Right lobe of liver (tissue), 4 donors: ENCODE data around the gene TEN1.

Source experiments
- POLR2A ChIP-seq: fragments of 450-650 bp; IDR thresholded peaks from one replicate; pipeline ENCODE4 v1.6.1; 2017; ENCODE audit warnings: antibody characterized with exemption, mild to moderate bottlenecking
- TF ChIP-seq, protein P1 (sequence below), 4 donors: fragments of 200-600 bp in 3 of 4; fragments of 450-650 bp in 1 of 4; IDR thresholded peaks; one replicate each; pipeline versions ENCODE4 v1.5.1 to v1.8.0; 2016 to 2022; ENCODE audit warnings: antibody characterized with exemption in 4 of 4, mild to moderate bottlenecking in 2 of 4
- donor health status: DM: no; HTN: no; CAD: no.
- donor health status: DM: no; HTN: no; CAD: no.
- donor health status: DM: no; HTN: yes; CAD: no.

DNA sequence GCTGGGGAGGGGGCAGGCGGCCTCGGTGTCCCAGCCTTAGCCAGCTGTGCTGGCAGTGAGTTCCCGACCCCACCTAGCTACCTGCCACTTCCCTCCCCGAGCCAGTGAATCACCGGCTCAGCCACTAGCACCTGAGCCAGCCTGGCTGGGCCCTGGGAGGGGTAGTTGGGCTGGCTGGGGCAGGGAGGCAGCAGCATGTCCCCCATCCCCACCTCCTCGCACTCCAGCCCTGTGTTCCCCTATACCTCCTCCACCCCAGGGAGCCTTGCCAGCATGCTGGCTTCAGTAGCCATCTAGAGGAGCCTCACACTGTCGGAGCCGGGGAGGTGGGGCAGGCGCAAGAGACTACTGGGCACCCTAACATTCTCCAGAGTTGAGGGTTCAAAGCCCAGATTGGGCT lies 45.3 kb downstream of the TEN1 start:
- TF ChIP-seq, protein P1, sequence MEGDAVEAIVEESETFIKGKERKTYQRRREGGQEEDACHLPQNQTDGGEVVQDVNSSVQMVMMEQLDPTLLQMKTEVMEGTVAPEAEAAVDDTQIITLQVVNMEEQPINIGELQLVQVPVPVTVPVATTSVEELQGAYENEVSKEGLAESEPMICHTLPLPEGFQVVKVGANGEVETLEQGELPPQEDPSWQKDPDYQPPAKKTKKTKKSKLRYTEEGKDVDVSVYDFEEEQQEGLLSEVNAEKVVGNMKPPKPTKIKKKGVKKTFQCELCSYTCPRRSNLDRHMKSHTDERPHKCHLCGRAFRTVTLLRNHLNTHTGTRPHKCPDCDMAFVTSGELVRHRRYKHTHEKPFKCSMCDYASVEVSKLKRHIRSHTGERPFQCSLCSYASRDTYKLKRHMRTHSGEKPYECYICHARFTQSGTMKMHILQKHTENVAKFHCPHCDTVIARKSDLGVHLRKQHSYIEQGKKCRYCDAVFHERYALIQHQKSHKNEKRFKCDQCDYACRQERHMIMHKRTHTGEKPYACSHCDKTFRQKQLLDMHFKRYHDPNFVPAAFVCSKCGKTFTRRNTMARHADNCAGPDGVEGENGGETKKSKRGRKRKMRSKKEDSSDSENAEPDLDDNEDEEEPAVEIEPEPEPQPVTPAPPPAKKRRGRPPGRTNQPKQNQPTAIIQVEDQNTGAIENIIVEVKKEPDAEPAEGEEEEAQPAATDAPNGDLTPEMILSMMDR (IDR thresholded peaks at IDR 0.05) = no peak
- TF ChIP-seq POLR2A = no peak
